GM21723 (cell line): ENCODE data around the gene TJP3.

Experiments
- ATAC-seq: cut with Tn5 transposase; IDR thresholded peaks from one replicate; pipeline ENCODE4 v1.9.1; 2021; ENCODE audit warnings: mild to moderate bottlenecking, moderate library complexity; ENCODE audit not compliant: unreplicated experiment

TJP3 gene

DNA sequence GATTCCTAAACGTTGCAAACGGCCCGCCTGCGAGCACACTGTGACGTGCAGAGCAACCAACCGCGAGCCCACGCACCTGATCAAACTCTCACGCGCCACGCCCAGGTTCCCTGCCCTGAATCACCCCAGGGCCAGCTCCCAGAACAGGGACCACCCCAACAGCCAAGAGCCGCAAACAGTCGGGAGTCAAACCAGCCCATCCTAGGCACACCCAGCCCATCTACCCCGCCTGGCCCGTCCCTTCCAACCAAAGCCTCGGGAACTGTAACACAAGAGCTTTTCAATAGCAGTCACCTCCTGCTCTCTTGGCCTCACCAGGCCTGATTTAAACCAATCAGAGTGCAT lies 16.8 kb upstream of the TJP3 start:
- ATAC-seq: no peak

DNA sequence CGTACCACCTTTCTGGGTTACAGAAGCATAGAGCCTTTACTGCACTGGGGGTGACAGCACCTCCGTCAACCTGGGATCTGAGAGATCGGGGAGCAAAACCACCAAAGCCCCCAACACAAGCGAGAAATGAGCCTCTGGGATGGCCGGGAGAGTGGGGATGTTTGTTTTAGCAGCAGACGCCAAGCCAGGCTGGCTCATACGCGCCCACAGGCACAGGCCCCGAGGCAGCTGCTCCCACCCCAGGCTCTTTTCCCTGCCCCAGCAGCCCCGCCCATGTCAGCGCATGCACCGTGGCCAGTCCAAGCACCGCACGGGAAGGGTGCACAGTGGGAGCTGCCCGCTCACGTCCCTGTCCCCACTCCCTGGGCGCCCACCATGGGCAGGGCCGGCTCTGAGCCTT lies 16.5 kb upstream of the TJP3 start:
- no peak for ATAC-seq

DNA sequence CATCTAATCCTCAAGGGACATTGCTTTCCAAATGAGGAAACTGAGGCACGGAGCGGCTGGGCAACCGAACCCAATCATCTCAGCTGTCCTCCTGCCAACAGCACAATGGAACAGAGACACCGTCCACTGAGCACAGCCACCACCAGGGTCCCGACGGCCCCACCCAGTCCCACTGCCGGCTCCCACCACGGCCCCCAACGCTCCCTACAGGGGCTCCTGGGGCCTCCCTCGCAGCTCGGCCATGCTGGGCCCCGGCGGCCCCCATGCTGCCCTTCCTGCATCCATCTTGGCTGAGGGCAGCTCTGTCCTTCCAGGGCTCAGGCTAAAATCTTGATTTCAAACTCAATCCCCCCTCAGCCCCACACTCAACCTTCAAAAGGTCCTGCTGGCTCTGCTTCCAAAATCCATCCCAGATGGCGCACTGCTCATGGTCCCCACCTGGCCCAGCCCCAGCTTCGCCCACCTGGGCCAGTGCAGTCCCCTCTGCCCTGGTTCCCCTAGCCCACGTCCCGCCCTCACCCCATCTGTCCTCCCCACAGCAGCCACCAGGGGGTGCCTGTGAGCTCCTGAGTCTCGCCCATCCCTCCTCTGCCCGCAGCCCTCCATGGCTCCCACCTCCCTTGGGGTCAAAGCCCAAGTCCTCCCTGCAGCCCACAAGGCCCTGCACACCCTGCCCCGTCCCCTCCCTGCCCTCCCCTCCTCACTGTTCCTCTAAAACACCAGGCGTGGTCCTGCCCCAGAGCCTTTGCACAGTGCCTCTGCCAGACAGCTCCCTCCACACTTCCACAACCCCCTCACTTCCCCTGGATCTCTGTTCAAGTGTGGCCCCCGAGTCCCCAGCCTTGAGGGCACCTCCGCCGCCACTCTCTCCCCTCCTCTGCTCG lies 15.8 kb upstream of the TJP3 start:
- no peak for ATAC-seq

DNA sequence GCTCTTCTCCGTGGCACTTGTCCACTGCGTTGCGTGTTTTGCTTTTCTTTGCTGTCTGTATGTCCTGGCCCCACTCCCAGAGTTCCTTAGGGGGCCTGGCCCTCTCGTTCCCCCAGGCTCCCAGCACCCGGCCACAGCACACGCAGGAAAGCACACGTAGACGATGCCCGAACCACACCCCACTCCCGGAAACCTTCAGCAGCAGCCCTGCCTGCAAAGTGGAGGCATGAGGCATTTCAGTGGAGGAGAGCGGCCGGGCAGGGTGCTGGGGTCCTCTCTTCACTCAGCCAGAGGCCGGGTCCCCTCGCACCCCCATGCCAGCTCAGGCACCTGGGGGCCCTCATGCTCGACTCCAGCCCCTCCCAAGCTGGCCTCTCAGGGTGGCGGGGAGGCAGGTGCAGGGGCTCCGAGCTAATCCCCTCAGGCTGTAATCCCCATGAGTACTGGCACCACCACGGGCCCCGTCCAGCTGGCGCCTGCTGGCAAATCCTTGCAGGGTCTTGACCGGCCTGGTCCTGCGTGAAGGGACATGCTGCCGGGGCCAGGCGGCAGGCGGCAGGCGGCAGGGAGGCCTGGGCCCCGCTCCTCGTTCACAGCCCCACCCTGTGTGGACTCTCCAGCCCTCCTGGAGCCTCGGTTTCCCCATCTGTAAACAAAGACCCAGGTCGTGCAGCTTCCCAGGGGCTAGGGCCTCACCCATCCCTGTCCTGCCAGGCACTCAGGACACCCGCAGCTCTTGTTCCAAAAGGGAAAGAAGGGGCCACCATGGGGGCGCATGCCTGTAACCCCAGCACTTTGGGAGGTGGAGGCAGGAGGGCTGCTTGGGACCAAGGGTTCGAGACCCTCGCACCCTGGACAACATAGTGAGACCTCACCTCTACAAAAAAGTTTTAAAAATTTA lies 14.9 kb upstream of the TJP3 start:
- no peak for ATAC-seq

DNA sequence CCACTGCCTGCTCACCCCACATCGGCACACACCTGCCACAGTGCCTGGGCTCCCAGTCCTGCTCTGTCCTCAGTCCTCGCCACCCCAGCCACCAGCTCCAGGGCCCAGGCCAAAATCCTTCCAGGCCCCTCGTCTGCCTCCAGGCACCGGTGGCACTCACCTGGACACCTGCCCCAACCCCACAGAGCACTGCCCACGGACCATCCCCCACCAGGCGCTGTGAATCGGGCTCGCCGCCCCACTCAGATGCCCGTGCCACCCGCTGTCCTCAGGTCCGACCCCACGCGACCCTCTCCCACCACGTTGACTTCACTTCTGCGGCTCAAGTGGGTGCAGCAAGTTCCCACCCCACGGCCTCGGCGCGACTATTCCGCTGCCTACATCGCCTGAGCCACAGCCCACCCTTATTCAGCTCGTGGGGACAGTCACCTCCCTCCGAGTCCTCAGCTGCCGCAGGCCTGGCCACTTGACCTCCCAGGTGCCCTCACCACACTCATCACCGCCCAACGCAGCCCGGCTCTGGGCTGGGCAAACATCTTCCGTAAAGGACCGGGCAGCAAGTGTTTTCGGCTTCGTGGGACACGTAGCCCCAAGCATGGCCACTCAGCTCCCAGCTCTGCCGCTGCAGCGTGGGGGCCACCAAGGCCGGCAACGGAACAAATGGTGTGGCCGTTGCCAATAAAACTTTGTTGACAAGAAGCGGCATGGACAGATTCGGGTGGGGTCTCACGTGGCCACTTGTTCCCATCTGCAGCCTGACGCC lies 13.6 kb upstream of the TJP3 start:
- no peak for ATAC-seq

DNA sequence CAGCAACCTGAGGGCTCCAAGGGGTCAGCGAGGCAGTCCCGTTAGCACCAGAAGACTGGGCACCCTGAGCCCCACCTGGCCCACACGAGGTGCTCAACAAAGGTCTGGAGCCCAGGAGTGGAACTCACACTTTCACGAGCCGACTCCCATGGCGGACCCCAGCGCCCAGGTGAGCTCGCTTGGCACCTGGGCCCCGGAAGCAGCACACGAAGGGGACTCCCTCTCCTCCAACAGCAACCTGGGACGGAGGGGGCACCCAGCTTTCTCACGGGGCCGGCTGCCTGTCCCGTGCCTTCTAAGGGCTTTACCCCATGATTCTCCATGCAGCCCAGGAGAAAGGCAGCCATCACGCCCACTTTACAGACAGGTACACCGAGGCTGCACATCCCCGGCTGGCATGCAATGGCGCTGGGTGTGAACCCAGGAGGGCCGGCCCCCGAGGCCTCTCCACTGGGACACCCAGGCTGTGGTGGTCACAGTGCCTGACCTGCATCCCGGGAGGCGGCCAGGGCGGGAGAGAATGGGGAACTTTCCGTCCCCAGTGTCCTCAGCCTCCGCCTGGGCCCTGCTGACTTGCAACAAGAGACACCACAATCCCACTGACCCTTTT lies 13.0 kb upstream of the TJP3 start:
- ATAC-seq: no peak

DNA sequence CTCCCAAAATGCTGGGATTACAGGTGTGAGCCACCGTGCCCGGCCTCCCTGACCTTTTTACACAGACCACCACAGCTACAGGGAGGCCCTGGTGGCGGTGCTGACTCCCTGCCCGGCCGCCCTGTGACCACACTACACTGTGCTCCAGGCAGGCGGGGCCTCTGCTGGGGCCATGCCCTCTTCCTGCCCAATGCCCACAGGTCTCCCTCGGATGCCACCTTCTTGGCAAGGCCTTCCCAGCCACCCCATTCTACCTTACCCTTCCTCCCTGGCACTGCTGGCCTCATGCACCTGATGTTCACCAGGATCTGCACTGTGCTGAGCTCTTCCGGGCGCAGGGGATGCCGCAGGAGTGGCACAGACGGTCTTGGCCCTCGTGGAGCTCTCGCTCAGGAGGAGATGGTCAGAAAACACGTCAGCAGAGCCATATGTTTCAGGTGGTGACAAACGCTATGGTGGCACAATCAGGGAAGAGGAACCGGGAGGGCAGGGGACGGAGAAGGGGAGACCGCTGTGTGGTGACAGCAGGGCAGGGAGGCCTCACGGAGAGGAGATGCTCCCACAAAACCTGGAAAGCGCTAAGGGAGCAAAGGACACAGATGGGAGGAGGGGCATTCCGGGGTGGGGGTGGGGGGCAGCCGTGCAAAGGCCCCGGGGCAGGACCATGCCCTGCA lies 12.1 kb upstream of the TJP3 start:
- ATAC-seq: no peak

DNA sequence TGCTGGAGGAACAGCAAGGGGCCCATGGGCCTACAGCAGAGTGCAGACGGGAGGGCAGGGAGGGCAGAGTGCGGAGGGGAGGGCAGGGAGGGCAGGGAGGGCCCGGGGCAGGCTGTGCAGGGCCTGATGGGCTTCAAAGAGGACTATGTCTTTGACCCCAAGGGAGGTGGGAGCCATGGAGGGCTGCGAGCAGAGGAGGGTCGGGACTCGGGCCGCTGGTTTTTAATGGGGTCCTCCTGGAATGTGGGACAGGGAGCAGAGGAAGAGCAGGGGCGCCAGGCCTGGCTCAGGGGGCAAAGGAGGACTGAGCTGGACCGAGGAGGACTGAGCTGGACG lies 11.6 kb upstream of the TJP3 start:
- no peak for ATAC-seq

DNA sequence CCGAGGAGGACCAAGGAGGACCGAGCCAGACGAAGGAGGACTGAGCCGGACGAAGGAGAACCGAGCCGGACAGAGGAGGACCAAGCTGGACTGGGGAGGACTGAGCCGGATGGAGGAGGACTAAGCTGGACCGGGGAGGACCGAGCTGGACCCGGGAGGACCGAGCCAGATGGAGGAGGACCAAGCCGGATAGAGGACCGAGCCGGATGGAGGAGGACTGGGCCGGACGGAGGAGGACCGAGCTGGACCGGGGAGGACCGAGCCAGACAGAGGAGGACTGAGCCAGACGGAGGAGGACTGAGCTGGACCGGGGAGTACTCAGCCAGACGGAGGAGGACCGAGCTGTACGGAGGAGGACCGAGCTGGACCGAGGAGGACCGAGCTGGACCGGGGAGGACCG lies 11.1 kb upstream of the TJP3 start:
- no peak for ATAC-seq

DNA sequence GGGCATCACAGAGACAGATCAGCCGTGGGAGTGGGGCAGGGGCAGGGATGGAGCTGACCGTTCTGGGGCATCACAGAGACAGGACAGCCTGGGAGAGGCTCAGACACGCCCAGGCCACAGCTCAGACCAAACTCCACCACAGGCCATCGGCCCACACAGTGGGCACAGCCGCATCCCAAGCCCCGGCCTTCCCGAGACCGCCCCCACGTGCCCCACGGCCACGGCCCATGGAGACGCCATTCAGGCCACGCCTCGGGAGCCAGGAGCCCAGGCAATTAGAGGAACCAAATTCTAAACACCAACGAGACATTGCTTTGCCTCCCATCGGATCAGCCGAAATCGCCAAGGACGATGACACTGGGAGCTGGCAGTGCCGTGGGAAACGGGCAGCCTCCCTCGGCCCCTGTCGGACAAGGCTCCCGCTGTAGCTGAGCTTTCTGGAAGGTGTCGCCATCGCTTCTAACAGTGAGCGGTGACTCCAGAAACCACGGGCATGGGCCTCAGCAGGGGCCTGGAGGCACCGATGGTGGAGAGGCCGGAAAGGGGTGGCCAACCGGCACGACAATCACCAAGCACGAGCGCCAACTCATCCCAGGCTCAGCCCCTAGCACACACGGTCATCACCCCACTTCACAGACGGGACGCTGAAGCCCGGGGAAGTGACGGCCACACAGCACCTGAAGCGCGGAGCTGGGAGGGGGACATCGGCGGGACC lies 10.4 kb upstream of the TJP3 start:
- ATAC-seq: no peak

DNA sequence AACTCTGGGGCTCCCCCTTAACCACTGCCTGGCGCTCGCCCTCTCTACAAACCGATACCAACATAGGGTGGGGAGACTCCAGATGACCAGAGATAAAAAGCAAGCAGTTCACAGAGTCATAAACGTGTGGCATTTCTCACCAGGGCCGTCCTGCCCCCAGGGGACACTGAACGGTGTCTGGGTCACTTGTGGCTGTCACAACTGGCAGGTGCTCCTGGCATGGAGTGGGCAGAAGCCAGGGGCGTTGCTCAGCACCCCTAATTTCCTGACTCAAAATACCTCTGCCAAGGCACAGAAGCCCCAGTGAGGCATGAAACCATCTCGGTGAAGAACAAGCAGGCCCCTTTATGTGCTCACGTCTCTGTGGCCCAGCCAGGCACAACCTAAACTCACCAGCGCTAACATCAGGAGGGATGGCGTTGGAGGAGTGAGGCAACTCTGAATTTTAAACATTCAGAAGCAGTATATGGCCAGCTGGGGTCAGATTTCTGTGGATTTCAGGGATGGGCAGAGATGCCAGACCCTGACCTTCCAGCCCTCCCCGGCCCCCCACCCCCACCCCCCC lies 9.7 kb upstream of the TJP3 start:
- ATAC-seq: no peak

DNA sequence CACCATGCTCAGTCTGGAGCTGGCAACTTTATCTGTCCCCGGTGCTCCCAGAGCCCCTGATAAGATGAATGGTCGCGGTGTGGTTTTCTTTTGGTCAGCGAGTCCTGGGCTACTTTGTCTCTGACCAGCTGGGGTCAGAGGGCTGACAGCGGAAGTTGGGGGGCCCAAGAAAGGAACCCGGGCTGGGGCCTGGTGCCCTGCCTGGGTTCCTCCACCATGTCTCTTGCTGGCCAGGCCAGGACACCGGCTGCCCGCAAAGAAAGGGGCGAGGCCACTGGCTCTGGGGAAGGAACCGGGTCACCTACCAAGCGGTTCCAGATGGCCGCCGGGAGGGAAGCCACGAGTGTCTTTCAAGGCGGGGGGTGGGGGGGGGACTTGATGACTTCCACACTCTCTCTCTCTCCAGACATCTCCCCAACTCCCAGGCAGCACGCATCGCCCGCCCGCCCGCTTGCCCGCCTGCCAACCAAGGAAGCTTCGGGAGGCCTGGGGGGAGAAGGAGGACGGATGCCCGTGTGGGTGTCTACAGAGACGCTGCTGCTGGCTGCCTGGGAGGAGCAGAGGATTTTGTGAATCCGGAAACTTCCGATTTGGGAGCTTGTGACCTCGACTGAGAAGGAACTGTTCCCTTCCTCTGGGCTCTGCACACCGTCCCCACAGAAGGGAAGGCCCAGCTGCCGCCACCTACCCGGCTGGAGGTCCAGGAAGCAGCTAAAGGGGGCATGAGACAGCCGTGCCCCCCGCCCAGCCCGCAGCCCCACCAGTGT lies 9.0 kb upstream of the TJP3 start:
- no peak for ATAC-seq

DNA sequence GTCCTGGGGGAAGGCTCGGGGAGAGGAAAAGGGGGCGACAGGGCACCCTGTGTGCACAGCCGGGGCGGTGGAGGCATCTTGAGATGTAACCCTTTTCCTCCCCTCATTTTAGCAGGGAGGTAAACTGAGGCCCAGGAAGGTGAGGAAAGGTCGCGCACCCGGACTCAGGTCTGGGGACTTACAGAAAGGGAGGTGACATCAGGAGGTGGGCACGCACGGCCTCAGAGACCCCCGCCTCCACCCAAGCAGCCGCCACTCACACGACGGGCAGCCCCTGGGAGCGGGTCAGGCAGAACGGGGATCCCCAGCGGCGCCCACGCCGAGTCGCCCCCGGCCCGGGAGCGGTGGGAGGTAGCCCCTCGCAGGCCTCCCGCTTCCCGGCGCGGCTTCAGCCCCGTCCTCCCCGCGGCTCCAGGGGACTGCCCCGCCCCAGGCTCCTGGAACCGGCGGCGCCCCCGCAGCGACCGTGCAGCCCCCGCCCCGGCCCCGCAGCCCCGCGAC lies 8.4 kb upstream of the TJP3 start:
- peak; percentile 14 for ATAC-seq

DNA sequence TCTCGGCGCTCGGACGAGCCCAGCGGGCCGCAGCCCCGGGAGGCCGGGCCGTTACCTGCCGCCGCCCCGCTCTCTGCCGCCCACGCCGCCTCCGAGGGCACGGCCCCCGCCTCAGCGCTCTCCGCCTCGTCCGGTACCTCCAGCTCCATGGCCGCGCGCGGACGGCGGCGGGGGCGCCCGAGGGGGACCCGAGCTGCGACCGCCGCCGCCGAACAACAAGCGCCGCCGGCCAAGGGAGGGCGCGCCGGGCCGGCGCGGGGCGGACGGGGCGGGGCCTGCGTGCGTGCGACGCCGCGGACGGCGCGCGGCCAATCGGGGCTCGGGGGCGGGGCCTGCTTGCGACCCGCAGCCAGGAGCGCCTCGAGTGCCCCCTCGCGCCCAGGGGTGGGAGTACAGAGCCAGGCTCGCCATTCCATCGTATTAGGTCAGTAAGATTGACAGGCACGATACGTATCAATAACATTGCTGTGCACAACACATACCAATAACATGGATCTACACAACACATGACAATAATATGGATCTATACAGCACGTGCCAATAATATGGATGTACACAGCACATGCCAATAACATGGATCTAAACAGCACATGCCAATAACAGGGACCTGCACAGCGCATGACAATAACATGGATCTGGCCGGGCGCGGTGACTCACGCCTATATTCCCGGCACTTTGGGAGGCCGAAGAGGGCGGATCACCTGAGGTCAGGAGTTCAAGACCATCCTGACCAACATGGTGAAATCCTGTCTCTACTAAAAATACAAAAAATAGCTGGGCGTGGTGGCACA lies 7.7 kb upstream of the TJP3 start, which contains the start of gene PIP5K1C:
Gene PIP5K1C, minus strand, starts transcription at position 227 of the 791 bp plus-strand sequence. Its CDS starts 78 bp downstream, at position 149.
- ATAC-seq: peak; percentile 72

DNA sequence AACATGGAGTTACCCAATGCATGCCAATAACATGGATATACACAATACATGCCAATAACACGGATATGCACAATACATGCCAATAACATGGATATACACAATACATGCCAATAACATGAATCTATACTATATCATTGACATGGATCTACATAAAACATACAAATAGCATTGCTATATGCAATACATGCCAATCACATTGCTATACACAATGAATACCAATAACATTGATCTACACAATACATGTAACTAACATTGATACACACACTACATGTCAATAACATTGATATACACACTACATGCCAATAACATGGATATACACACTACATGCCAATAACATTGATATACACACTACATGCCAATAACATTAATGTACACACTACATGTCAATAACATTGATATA lies 7.0 kb upstream of the TJP3 start:
- ATAC-seq: no peak

DNA sequence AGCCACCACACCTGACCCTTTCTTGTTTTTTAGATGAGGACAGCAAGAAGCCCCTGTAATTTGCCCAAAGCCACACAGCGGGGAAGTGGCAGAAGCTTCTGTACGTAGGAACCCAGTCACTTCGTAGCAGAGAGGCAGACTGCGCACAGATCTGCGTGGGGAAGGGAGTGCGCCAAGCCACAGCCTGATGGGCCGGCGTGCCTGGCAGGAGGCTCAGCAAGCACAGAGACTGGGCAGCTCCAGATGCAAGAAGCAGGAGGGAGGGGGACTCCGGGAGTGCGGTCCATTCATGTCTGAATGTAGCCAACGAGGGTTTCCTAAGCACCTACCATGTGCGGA lies 347 bp upstream of the TJP3 start:
- no peak for ATAC-seq

DNA sequence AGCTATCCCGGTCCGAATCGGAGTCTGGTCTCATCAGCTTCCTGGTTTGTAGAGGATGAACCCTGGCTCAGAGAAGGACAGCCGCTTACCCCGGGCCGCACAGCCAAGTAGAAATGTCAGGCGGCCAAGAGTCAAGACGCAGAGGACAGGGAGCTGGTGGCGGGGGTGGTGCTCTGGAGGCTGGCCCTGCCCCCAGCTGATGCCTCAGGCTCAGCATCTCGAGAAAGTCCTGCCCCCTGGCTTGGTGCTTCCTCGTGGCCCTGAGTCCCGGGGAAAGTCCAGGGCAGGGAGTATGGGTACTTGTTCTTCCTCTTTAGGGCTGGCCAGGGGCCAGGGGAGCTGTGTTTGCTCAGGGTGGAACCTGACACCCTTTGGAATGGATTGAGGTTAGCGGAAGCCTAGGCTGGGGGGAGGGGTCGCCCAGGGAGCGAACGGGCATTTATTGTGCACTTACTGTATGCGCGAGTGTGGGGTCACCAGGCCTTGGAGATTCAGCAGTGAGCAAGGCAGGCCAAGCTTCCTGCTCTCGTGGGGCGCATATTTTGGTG lies 2.2 kb downstream of the TJP3 start:
- no peak for ATAC-seq
